Prostate gland (tissue), 2 donors: Measurements from ENCODE around the gene DICER1. TPM values are rescaled to one million over a fixed set of nuclear protein-coding genes. Genes with fewer than 3 reads are reported as not detected.

ENCODE experiments used
- DNase-seq: peaks from one replicate; pipeline ENCODE4 v3.0.0-alpha.2; 2019; ENCODE audit warnings: low spot score
- H3K27ac ChIP-seq, 2 donors: fragments of 200-600 bp; sonication (generic); 2 replicates each; pipeline ENCODE4 v1.5.1; 2017 to 2019
- H3K27me3 ChIP-seq: fragments of 200-600 bp; sonication (generic); replicated peaks from 2 replicates; pipeline ENCODE4 v1.5.1; 2019; ENCODE audit not compliant: insufficient read depth
- H3K36me3 ChIP-seq, 2 donors: fragments of 200-600 bp; sonication (generic); 1 replicate in 1 of 2; 2 replicates in 1 of 2; pipeline versions ENCODE4 v1.5.1 to v1.8.1; 2017 to 2019
- H3K4me1 ChIP-seq: fragments of 200-600 bp; sonication (generic); replicated peaks from 2 replicates; pipeline ENCODE4 v1.5.1; 2019
- H3K4me3 ChIP-seq, 2 donors: fragments of 200-600 bp; sonication (generic); 2 replicates each; pipeline ENCODE4 v1.5.1; 2017 to 2019
- H3K9me3 ChIP-seq: fragments of 200-600 bp; sonication (generic); 2 replicates; pipeline ENCODE4 v1.5.1; 2017
- POLR2A ChIP-seq: fragments of 450-650 bp; IDR thresholded peaks from one replicate; pipeline ENCODE4 v1.6.1; 2016; ENCODE audit warnings: antibody characterized with exemption, mild to moderate bottlenecking
- POLR2AphosphoS5 ChIP-seq: sonication (generic); formaldehyde crosslinking; IDR thresholded peaks from one replicate; pipeline ENCODE4 v1.6.1; 2017; ENCODE audit warnings: antibody characterized with exemption
- WGBS: methylation state at CpG from one replicate; pipeline ENCODE4 v1.1.5; 2018; 5-methylcytosine and 5-hydroxymethylcytosine counted together
- intact Hi-C: fragments of 100-400 bp; cut with DNase I; formaldehyde crosslinking; loops from one replicate; pipeline ENCODE4 v1.14.2; 2022
- total RNA-seq, 2 donors: library from RNA; depleted of rRNA; stranded (reverse); fragments of >200 nt; gene quantifications; one replicate each; pipeline ENCODE4 v1.1.0, GENCODE V29; 2016
- TF ChIP-seq, protein P1 (sequence below), 4 experiments: fragments of 200-600 bp in 2 of 4; fragments of 450-650 bp in 2 of 4; sonication (generic) in 2 of 4; IDR thresholded peaks; 1 replicate in 3 of 4; 2 replicates in 1 of 4; pipeline ENCODE4 v1.5.1; 2016 to 2019; ENCODE audit warnings: antibody characterized with exemption in 4 of 4, mild to moderate bottlenecking in 2 of 4, moderate library complexity in 2 of 4

DICER1 gene
- total RNA-seq, 2 donors from 2014 or later = 25.4 to 86.3 TPM

DNA sequence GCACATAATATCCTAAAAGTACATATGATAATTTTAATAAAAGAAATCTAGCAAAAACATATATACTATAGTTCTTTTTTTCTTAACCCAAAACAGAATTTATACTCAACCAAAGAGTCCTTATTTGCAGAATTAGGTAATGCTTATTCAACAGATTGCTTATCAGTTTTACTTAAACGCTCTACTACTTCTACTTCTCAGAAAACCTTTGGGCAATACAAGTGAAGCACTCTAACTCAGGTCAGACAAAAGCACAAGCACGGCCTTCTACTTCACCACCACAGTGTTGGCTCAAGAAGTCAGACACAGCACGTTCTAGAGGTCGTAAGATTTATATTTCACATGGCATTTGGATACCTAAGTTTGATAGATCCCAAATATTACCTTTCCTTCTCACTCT is 29.2 kb downstream of the DICER1 start:
- TF ChIP-seq, protein P1, sequence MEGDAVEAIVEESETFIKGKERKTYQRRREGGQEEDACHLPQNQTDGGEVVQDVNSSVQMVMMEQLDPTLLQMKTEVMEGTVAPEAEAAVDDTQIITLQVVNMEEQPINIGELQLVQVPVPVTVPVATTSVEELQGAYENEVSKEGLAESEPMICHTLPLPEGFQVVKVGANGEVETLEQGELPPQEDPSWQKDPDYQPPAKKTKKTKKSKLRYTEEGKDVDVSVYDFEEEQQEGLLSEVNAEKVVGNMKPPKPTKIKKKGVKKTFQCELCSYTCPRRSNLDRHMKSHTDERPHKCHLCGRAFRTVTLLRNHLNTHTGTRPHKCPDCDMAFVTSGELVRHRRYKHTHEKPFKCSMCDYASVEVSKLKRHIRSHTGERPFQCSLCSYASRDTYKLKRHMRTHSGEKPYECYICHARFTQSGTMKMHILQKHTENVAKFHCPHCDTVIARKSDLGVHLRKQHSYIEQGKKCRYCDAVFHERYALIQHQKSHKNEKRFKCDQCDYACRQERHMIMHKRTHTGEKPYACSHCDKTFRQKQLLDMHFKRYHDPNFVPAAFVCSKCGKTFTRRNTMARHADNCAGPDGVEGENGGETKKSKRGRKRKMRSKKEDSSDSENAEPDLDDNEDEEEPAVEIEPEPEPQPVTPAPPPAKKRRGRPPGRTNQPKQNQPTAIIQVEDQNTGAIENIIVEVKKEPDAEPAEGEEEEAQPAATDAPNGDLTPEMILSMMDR (IDR thresholded peaks at IDR 0.05) = no peak
- TF ChIP-seq POLR2A (no peak), POLR2AphosphoS5 (no peak)
- intact Hi-C loops = no loop called here
- no peaks in the 10 kb centered on the region for H3K9me3 ChIP-seq
- H3K36me3 ChIP-seq = peaks cover 0 to 9% of the 10 kb centered on the region in 2 donors
- no peak overlapping the region for H3K4me3 ChIP-seq
- 76% methylated on average over 4 of the region's 4 CpGs for WGBS
- DNase-seq = no peak
- no peak overlapping the region for H3K27ac ChIP-seq
- H3K27me3 ChIP-seq = no peaks in the 10 kb centered on the region
- H3K4me1 ChIP-seq = no peaks in the 10 kb centered on the region

DNA sequence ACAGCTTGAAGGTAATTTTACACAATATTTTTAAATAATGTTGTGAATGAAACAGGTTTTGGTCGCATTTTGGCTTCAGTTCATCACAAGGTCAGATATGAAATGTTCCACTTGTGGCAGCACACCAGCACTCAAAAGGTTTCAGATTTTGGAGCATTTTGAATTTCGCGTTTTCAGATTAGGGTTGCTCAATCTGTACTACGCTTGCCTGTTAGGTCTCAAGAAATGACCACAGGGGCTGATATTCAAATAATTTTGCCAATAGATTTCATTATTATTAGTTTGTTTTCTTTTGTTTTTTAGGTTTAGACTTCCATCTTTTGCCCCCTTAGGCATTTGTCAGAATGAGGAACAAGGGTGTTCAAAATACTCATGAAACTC is 29.8 kb downstream of the DICER1 start:
- Histone ChIP-seq H3K36me3 (peaks cover 0 to 9% of the 10 kb centered on the region in 2 donors), H3K4me3 (no peak overlapping the region), H3K27ac (no peak overlapping the region), H3K4me1 (no peaks in the 10 kb centered on the region), H3K27me3 (no peaks in the 10 kb centered on the region), H3K9me3 (no peaks in the 10 kb centered on the region)
- TF ChIP-seq, protein P1 (IDR thresholded peaks at IDR 0.05) = no peak
- TF ChIP-seq POLR2A = no peak
- TF ChIP-seq POLR2AphosphoS5 = no peak
- 88% methylated on average over 4 of the region's 4 CpGs for WGBS
- no peak for DNase-seq
- intact Hi-C loops = no loop called here

DNA sequence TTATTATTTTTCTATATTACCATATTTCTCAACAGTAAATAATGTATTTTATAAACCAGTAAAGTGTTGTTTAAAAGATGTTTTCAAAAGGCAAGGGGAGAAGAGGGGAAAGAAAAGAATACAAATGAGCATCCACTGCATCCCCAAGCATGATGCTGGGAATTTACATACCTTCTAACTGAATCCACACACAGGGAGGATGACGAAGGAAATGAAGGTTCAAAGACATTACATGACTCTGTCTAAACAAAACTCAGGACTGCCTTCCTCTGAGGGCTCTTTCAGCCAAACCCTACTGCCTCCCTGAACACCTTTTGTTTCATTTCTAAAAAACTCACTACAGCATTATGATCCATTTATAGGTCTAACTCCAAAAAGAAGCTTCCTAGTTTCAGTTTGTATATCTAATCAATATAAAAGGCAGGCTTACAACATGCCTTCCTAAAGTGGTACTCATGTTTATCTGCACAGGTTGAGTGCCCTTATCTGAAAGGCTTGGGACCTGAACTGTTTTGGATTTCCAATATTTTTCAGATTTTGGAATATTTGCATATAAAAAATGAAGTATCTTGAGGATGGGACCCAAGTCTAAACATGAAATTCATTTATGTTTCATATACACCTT is 30.3 kb downstream of the DICER1 start:
- 97% methylated on average over 1 of the region's 1 CpG for WGBS
- Histone ChIP-seq H3K4me1 (peaks cover 2% of the 10 kb centered on the region), H3K4me3 (no peak overlapping the region), H3K9me3 (no peaks in the 10 kb centered on the region), H3K27me3 (no peaks in the 10 kb centered on the region), H3K27ac (no peak overlapping the region), H3K36me3 (peaks cover 0 to 9% of the 10 kb centered on the region in 2 donors)
- intact Hi-C loops = no loop called here
- DNase-seq = no peak
- TF ChIP-seq, protein P1 (IDR thresholded peaks at IDR 0.05) = no peak
- TF ChIP-seq POLR2AphosphoS5 (no peak), POLR2A (no peak)

DNA sequence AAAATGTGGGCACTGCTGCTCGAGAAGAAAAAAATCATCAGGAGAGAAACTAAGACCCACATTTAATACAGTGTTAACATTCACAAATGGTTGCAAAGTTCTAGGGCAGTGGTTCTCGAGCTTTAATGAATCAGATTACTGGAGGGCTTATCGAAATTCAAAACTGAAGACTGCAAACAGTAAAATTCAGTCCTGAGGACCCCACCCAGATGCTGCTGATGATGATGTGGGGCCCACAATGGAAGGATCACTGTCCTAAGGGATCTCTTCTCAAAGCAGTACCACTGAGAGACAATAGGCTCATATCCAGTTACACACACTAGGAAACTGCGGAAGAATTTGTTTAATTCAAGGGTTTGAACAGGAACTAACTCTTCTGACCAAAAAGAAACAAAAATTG is 31.4 kb downstream of the DICER1 start:
- TF ChIP-seq POLR2AphosphoS5 (no peak), POLR2A (no peak)
- TF ChIP-seq, protein P1 (IDR thresholded peaks at IDR 0.05) = no peak
- Histone ChIP-seq H3K27me3 (no peaks in the 10 kb centered on the region), H3K4me1 (peaks cover 2% of the 10 kb centered on the region), H3K4me3 (no peak overlapping the region), H3K36me3 (peaks cover 0 to 9% of the 10 kb centered on the region in 2 donors), H3K27ac (no peak overlapping the region), H3K9me3 (no peaks in the 10 kb centered on the region)
- intact Hi-C loops = no loop called here
- no peak for DNase-seq
- WGBS = 88% methylated on average over 4 of the region's 4 CpGs

DNA sequence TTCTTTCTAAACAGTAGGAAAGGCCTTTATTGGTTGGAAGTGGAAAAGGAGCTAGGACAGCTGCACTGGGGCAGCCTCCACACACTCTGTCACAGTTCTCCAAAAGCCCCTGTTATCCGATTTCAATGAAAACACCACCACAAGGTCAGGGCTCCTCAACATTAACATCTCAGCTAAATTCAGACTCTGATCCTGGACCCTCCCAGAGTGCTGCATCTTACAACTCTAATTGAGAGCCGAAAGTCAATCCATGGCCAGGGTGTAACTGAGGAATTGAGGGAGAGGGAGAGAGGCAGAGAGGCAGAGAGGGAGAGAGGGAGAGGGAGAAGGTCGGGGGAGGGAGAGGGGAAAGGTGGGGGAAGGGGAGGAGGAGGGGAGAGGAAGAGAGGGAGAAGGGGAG is 32.1 kb downstream of the DICER1 start:
- DNase-seq = no peak
- peaks cover 2% of the 10 kb centered on the region for H3K4me1 ChIP-seq
- no peak for TF ChIP-seq POLR2AphosphoS5
- TF ChIP-seq, protein P1 (IDR thresholded peaks at IDR 0.05) = no peak
- TF ChIP-seq POLR2A = no peak
- H3K27me3 ChIP-seq = no peaks in the 10 kb centered on the region
- intact Hi-C loops = no loop called here
- no peak overlapping the region for H3K27ac ChIP-seq
- WGBS = 82% methylated on average over 3 of the region's 3 CpGs
- peaks cover 0 to 9% of the 10 kb centered on the region in 2 donors for H3K36me3 ChIP-seq
- no peak overlapping the region for H3K4me3 ChIP-seq
- H3K9me3 ChIP-seq = no peaks in the 10 kb centered on the region
